ENCODE data around the gene HIGD1A.

- TF ChIP-seq CTCF (conservative IDR thresholded peaks at IDR 0.05) (no peak), ZFX (IDR thresholded peaks at IDR 0.05) (no peak)
These were observed 56.7 kb downstream of the HIGD1A start for GRCh38 chr3:42747581-42747980.

All from C4-2B (cell line).